ENCODE data around the gene KCNA2.

- TF ChIP-seq CTCF (IDR thresholded peaks at IDR 0.05) (no peak), EZH2 (IDR thresholded peaks at IDR 0.05) (no peak)
These were observed 37.8 kb upstream of the KCNA2 start for GRCh38 chr1:110643879-110644472.

Data from neural progenitor cell (in vitro differentiated cells).